Effector memory CD8-positive, alpha-beta T cell (primary cell): ENCODE results near the gene TNRC6C.

ENCODE experiments used
- ATAC-seq: fragments of 150-1000 bp; cut with Tn5 transposase; replicated peaks from 2 replicates; pipeline ENCODE4 v1.10.0; 2021; ENCODE audit warnings: mild to moderate bottlenecking, moderate library complexity
- DNase-seq, 3 experiments: peaks; one replicate each; pipeline ENCODE4 v3.0.0; 2021
- H3K27ac Mint-ChIP-seq, 2 donors: one replicate each; pipeline ENCODE4 v1.8.0; 2022; ENCODE audit warnings: mild to moderate bottlenecking in 2 of 2, mixed read lengths in 2 of 2, moderate library complexity in 2 of 2
- H3K27me3 Mint-ChIP-seq, 2 donors: one replicate each; pipeline ENCODE4 v1.8.0; 2022; ENCODE audit warnings: mixed read lengths in 2 of 2
- H3K36me3 Mint-ChIP-seq: one replicate; pipeline ENCODE4 v1.8.0; 2022; ENCODE audit warnings: mild to moderate bottlenecking, moderate library complexity, mixed read lengths; ENCODE audit not compliant: insufficient read depth
- H3K4me1 Mint-ChIP-seq, 2 donors: one replicate each; pipeline ENCODE4 v1.8.0; 2022; ENCODE audit warnings: low read depth in 2 of 2, mixed read lengths in 2 of 2
- H3K4me3 Mint-ChIP-seq, 2 donors: one replicate each; pipeline ENCODE4 v1.8.0; 2022; ENCODE audit warnings: mild to moderate bottlenecking in 2 of 2, mixed read lengths in 2 of 2, moderate library complexity in 2 of 2
- H3K9me3 Mint-ChIP-seq, 2 donors: one replicate each; pipeline ENCODE4 v1.8.0; 2022; ENCODE audit warnings: mixed read lengths in 2 of 2

The TNRC6C gene

GRCh38 chr17:77936881-77937280 is 21.6 kb upstream of the TNRC6C start:
- no peaks in the 10 kb centered on the region for H3K9me3 Mint-ChIP-seq
- ATAC-seq (no peak), DNase-seq (no peak)
- no peak overlapping the region for H3K4me3 Mint-ChIP-seq
- H3K36me3 Mint-ChIP-seq = no peaks in the 10 kb centered on the region
- peaks cover 3 to 4% of the 10 kb centered on the region in 2 donors for H3K4me1 Mint-ChIP-seq
- H3K27ac Mint-ChIP-seq = no peak overlapping the region
- H3K27me3 Mint-ChIP-seq = peaks cover 14 to 31% of the 10 kb centered on the region in 2 donors

GRCh38 chr17:77941004-77941403 is 17.5 kb upstream of the TNRC6C start:
- no peak for ATAC-seq
- Mint-ChIP-seq H3K4me3 (no peak overlapping the region), H3K27ac (no peak overlapping the region), H3K27me3 (peaks cover 12 to 27% of the 10 kb centered on the region in 2 donors), H3K36me3 (no peaks in the 10 kb centered on the region), H3K4me1 (no peaks in the 10 kb centered on the region), H3K9me3 (no peaks in the 10 kb centered on the region)
- DNase-seq = no peak

GRCh38 chr17:77942112-77942988 is 16.2 kb upstream of the TNRC6C start:
- Mint-ChIP-seq H3K9me3 (no peaks in the 10 kb centered on the region), H3K36me3 (no peaks in the 10 kb centered on the region), H3K27me3 (peaks cover 8 to 19% of the 10 kb centered on the region in 2 donors), H3K27ac (no peak overlapping the region), H3K4me3 (no peak overlapping the region), H3K4me1 (no peaks in the 10 kb centered on the region)
- no peak for DNase-seq
- ATAC-seq = no peak

GRCh38 chr17:77943971-77944370 is 14.5 kb upstream of the TNRC6C start:
- Mint-ChIP-seq H3K27me3 (peaks cover 10 to 19% of the 10 kb centered on the region in 2 donors), H3K9me3 (no peaks in the 10 kb centered on the region), H3K4me1 (no peaks in the 10 kb centered on the region), H3K36me3 (no peaks in the 10 kb centered on the region), H3K4me3 (no peak overlapping the region), H3K27ac (no peak overlapping the region)
- ATAC-seq (no peak), DNase-seq (no peak)

- Mint-ChIP-seq H3K4me3 (no peak overlapping the region), H3K27ac (no peak overlapping the region), H3K4me1 (no peaks in the 10 kb centered on the region), H3K36me3 (no peaks in the 10 kb centered on the region), H3K27me3 (peaks cover 13 to 22% of the 10 kb centered on the region in 2 donors), H3K9me3 (no peaks in the 10 kb centered on the region)
- DNase-seq = no peak
- ATAC-seq = no peak
Measured at GRCh38 chr17:77944390-77945222, 13.9 kb upstream of the TNRC6C start.

GRCh38 chr17:77946900-77947645 is 11.4 kb upstream of the TNRC6C start:
- no peaks in the 10 kb centered on the region for H3K9me3 Mint-ChIP-seq
- H3K36me3 Mint-ChIP-seq = no peaks in the 10 kb centered on the region
- no peak for ATAC-seq
- DNase-seq = no peak
- peaks cover 1 to 2% of the 10 kb centered on the region in 2 donors for H3K4me1 Mint-ChIP-seq
- H3K27ac Mint-ChIP-seq = no peak overlapping the region
- H3K27me3 Mint-ChIP-seq = peaks cover 18 to 30% of the 10 kb centered on the region in 2 donors
- H3K4me3 Mint-ChIP-seq = no peak overlapping the region

DNA sequence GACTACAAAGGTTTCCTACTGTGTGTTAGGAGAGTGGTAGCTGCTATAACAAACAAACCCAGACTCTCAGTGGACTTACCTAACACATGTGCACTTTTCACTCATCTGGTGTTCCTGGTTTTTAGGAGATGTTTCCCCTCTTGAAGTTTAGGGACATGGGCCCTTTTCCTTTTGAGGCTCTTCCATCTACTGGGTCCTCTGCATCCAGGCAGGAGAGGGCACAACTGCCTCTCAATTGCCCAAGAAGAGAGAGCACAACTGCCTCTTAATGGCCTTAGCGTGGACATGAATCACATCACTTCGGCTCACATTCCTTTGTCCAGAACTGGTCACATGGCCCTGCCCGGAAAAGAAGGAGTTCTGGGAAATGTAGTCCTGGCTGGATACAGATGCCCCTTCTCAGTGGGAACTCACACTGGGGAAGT is 9.8 kb upstream of the TNRC6C start:
- Mint-ChIP-seq H3K4me1 (peaks cover 6 to 7% of the 10 kb centered on the region in 2 donors), H3K4me3 (no peak overlapping the region), H3K9me3 (no peaks in the 10 kb centered on the region), H3K27ac (no peak overlapping the region), H3K27me3 (peaks cover 23 to 35% of the 10 kb centered on the region in 2 donors), H3K36me3 (no peaks in the 10 kb centered on the region)
- DNase-seq = no peak
- ATAC-seq = no peak

DNA sequence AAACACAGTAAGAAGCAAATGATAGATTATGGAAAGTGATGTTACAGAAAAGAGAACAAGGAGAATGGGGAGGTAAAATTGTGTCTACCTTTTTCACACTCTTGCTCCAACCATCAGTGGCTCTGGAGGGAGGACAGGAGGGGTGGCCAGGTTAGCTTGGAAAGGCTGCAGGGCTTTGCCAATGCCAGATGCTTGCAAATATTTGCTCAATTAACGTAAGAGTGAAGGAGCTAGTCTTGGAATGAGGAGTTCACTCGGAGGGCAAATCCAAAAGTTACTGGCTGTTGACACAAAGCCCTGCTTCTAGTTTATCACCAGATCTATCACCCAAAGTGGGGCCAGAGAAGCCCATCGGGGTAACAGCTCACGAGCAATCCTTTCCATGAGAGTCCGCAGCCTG is 7.4 kb upstream of the TNRC6C start:
- Mint-ChIP-seq H3K4me3 (no peak overlapping the region), H3K9me3 (no peaks in the 10 kb centered on the region), H3K36me3 (no peaks in the 10 kb centered on the region)

GRCh38 chr17:77952368-77952767 is 6.1 kb upstream of the TNRC6C start:
- DNase-seq (no peak), ATAC-seq (no peak)
- Mint-ChIP-seq H3K4me3 (no peak overlapping the region), H3K36me3 (peaks cover 3% of the 10 kb centered on the region), H3K27me3 (peaks cover 15 to 17% of the 10 kb centered on the region in 2 donors), H3K4me1 (peaks cover 10% of the 10 kb centered on the region in 2 donors), H3K9me3 (no peaks in the 10 kb centered on the region), H3K27ac (no peak overlapping the region)

More for the DNA sequence above, 7.4 kb upstream of the TNRC6C start:
- Mint-ChIP-seq H3K4me1 (peaks cover 6 to 7% of the 10 kb centered on the region in 2 donors), H3K27me3 (peaks cover 19% of the 10 kb centered on the region in 2 donors), H3K27ac (no peak overlapping the region)
- DNase-seq (no peak), ATAC-seq (no peak)

- peak overlapping the region; percentile 93 to 97 for H3K27ac Mint-ChIP-seq
- no peak for ATAC-seq
- DNase-seq = peak in 2 of 3 experiments; percentile 19 to 30
- peaks cover 23% of the 10 kb centered on the region for H3K36me3 Mint-ChIP-seq
- peak overlapping the region; percentile 94 to 97 for H3K4me3 Mint-ChIP-seq
- H3K4me1 Mint-ChIP-seq = peaks cover 30 to 33% of the 10 kb centered on the region in 2 donors
- peaks cover 3 to 6% of the 10 kb centered on the region in 2 donors for H3K27me3 Mint-ChIP-seq
- H3K9me3 Mint-ChIP-seq = no peaks in the 10 kb centered on the region
Measured at GRCh38 chr17:77957235-77957856, 1.2 kb upstream of the TNRC6C start.

DNA sequence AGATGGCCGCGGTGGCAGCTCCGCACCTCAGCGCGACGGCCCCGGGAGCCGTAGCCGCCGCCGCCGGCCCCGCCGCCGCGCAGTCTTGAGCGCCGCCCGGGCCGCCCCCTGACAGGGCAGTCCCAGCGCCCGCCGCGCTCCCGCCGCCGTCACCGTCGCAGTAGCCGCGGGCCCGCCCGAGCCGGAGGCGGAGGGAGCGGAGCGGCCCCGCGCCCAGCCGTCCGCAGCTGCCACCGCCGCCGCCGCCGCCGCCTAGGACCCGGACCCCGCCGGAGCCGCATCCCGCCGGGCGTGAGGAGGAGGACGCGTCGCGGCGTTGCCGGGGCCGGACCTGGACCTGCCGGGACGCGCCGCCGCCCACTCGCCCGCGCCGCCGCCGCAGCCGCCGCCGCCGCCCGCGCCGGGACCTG is 218 bp downstream of the TNRC6C start:
- peak overlapping the region; percentile 93 to 97 for H3K27ac Mint-ChIP-seq

GRCh38 chr17:77959126-77959925 is 823 bp downstream of the TNRC6C start:
- H3K9me3 Mint-ChIP-seq = no peaks in the 10 kb centered on the region
- peaks cover 23% of the 10 kb centered on the region for H3K36me3 Mint-ChIP-seq
- ATAC-seq = no peak
- peak overlapping the region; percentile 94 to 98 for H3K4me3 Mint-ChIP-seq
- H3K27ac Mint-ChIP-seq = peak overlapping the region; percentile 91 to 92
- peaks cover 39 to 48% of the 10 kb centered on the region in 2 donors for H3K4me1 Mint-ChIP-seq
- peak; percentile 11 to 30 (median 26) for DNase-seq
- no peaks in the 10 kb centered on the region for H3K27me3 Mint-ChIP-seq

More for the DNA sequence above, 218 bp downstream of the TNRC6C start:
- Mint-ChIP-seq H3K27me3 (no peaks in the 10 kb centered on the region), H3K36me3 (peaks cover 23% of the 10 kb centered on the region), H3K4me3 (peak overlapping the region; percentile 94 to 97), H3K4me1 (peaks cover 34 to 42% of the 10 kb centered on the region in 2 donors), H3K9me3 (no peaks in the 10 kb centered on the region)
- no peak for DNase-seq
- no peak for ATAC-seq
